ENCODE measurements around the gene YY2.

Gene YY2

DNA sequence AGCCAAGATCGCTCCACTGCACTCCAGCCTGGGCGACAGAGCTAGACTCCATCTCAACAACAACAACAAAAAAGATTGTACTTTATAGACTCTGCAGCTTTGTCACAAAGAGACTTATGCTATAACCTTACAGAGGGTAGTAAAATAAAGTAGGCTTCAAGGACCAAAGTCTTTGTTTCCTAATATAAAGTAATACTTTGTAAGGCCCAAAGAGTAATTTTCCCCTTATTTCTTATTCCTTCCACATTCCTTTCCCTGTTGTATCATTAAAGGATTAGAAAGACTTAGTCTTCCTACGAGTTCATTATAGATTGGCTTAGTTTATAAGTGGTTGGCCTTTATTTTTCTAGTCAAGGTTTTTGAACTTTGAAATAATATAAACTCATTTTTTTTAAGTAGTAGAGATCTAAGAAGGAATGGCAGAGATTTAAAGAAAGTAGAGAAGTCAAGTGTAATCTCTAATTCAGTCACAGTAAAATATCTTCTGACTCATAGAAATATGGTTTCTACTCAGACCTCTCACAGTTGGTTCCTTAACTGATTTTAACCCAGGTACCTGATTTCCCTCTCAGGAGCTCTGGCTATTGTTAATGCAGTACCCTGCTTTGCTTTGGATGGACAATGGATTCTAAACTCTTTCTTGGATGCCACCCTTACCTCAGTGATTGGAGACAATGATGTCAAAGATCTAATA is 26.2 kb downstream of the YY2 start:
- no peak for DNase-seq

DNA sequence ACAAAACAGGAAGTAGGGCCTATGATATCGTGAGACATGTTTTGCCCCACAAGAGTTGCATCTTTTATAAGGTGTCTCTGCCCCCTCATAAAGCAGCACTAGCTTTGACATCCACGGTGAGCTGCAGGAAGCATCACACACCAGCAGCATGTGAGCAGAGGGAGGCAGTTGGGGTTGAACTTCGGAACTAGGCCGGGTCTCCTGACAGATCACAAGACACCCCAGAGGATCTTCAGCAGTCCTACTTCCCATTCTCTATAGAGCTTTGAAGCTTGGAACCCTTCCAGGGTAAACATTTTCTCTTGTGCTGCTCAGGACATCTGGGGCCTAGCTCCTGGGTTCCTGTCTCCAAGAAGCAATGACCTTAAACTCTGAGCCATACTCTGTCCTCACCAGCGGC is 27.5 kb downstream of the YY2 start:
- DNase-seq, result no peak

- no peak for DNase-seq
These were observed 29.8 kb downstream of the YY2 start for GRCh38 chrX:21885568-21885967.

DNA sequence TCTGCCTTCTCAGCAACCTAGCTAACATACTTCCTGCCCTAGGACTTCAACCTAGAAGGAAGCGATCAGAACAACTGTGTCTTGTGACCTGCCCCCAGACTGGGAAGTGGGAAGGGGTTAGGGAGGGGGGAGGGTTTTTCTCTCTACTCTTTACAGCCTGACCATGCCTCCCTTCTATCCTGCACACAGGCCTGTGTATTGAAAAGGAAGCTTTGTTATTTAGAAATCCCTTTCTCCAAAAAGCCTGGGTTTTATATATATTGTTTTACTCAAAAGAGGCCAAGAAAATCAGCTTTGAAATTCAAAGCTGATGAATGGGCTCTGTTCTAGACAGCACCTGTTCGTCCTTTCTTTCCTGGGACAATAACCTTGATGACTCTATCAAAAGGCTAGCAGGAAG is 49.5 kb downstream of the YY2 start:
- no peak for DNase-seq

DNA sequence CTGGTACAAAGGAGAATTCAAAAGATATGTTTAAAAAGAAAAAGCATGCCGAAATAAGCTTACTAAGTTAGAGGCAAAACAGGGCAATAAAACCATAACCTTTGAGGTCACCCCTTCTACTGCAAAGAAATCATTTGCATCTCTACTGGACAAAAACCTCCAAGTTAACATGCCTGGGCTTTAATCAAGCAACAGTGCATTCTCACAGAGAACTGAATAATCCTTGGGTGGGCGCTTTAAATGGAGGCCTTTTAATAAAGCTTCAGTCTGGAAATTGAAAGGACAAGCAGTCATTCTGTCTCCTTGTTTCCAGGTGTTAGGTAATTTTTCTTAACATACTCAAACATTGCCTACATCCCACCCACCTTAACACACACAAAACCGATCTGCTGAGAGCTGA is 50.2 kb downstream of the YY2 start:
- DNase-seq, result no peak

DNA sequence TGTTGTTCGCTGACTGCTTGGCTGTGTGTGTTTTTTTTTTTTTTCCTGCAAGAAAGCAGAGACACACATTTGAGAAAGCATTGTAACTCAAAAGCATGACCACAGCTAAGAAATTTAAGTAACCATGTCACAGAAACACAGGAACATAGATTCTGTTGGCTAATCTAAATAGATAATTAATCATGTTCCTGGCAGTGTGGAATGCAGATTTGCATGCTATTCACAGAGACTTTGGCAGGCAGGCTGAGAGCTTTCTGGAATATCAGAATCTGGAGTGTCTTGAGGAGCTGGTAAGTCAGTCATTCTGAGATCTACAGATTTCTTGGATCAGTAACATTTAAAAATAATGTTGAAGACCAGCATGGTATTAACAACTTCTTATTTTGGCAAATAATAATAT is 51.5 kb downstream of the YY2 start:
- DNase-seq, result no peak
